K562 (cell line): ENCODE results near the gene FUT6. TPM values are rescaled to one million over a fixed set of nuclear protein-coding genes. Genes with fewer than 3 reads are reported as not detected.

Experiments
- ADNP ChIP-seq: fragments of 200-800 bp; sonication (Bioruptor generic); IDR thresholded peaks from 2 replicates; pipeline ENCODE4 v1.6.1; 2016; ENCODE audit warnings: missing genetic modification characterization, missing compliant biosample characterization
- BRD9 ChIP-seq: fragments of 450-650 bp; IDR thresholded peaks from 2 replicates; pipeline ENCODE4 v1.6.1; 2018; ENCODE audit warnings: low read depth; ENCODE audit not compliant: partially characterized antibody
- CAMTA2 ChIP-seq: fragments of 250-450 bp; sonication (Bioruptor Pico); conservative IDR thresholded peaks from 2 replicates; pipeline ENCODE4 v1.5.1; 2022
- CCNT2 ChIP-seq: IDR thresholded peaks from 2 replicates; pipeline ENCODE4 v1.6.1; 2011; ENCODE audit warnings: borderline replicate concordance, low read depth, mild to moderate bottlenecking, moderate library complexity, mixed read lengths, low read length; ENCODE audit not compliant: insufficient read length; ENCODE audit errors: extremely low read depth
- ESRRB ChIP-seq: fragments of 250-450 bp; sonication (Bioruptor Pico); IDR thresholded peaks from 2 replicates; pipeline ENCODE4 v1.5.0; 2020; ENCODE audit warnings: mild to moderate bottlenecking, moderate library complexity, borderline replicate concordance
- FOXJ2 ChIP-seq: fragments of 200-800 bp; sonication (Bioruptor generic); IDR thresholded peaks from 2 replicates; pipeline ENCODE4 v1.6.1; 2016; ENCODE audit warnings: missing genetic modification characterization, missing compliant biosample characterization
- MEF2D ChIP-seq: conservative IDR thresholded peaks from 2 replicates; pipeline ENCODE4 v1.6.1; 2016; ENCODE audit warnings: low read depth, missing genetic modification characterization, missing compliant biosample characterization
- MTA2 ChIP-seq: fragments of 450-650 bp; IDR thresholded peaks from 2 replicates; pipeline ENCODE4 v1.6.1; 2016; ENCODE audit warnings: low read depth
- MTF1 ChIP-seq: fragments of 250-450 bp; sonication (Bioruptor Pico); IDR thresholded peaks from 2 replicates; pipeline ENCODE4 v1.9.0; 2021; ENCODE audit warnings: moderate library complexity, mild to moderate bottlenecking, inconsistent platforms, borderline replicate concordance
- POLR2AphosphoS5 ChIP-seq: IDR thresholded peaks from 2 replicates; pipeline ENCODE4 v1.6.1; 2011; ENCODE audit warnings: mild to moderate bottlenecking, low read depth, low read length, moderate library complexity; ENCODE audit not compliant: control insufficient read depth, insufficient read depth
- SMARCC2 ChIP-seq: fragments of 450-650 bp; IDR thresholded peaks from 2 replicates; pipeline ENCODE4 v1.6.1; 2017; ENCODE audit warnings: antibody characterized with exemption, moderate library complexity, mild to moderate bottlenecking, low read depth
- ZBTB1 ChIP-seq: sonication (generic); formaldehyde crosslinking; IDR thresholded peaks from 2 replicates; pipeline ENCODE4 v1.8.1; 2023; ENCODE audit warnings: missing genetic modification reagents, low read depth, mild to moderate bottlenecking, borderline replicate concordance
- ZNF217 ChIP-seq: sonication (generic); formaldehyde crosslinking; IDR thresholded peaks from 2 replicates; pipeline ENCODE4 v1.8.0; 2022; ENCODE audit warnings: mild to moderate bottlenecking, missing genetic modification reagents
- ZNF24 ChIP-seq: fragments of 450-650 bp; IDR thresholded peaks from 2 replicates; pipeline ENCODE4 v1.6.1; 2016
- ZNF316 ChIP-seq: fragments of 450-650 bp; IDR thresholded peaks from 2 replicates; pipeline ENCODE4 v1.6.1; 2016
- ZNF347 ChIP-seq: fragments of 450-650 bp; formaldehyde crosslinking; IDR thresholded peaks from 2 replicates; pipeline ENCODE4 v1.4.0; 2020; ENCODE audit warnings: low read depth, mild to moderate bottlenecking, moderate library complexity
- ZNF444 ChIP-seq: fragments of 250-450 bp; sonication (Bioruptor Pico); IDR thresholded peaks from 2 replicates; pipeline ENCODE4 v1.4.0; 2020; ENCODE audit warnings: mild to moderate bottlenecking, moderate library complexity
- ZNF583 ChIP-seq: fragments of 250-450 bp; sonication (Bioruptor Pico); IDR thresholded peaks from 2 replicates; pipeline ENCODE4 v1.4.0; 2020
- ZNF766 ChIP-seq: fragments of 200-800 bp; sonication (Bioruptor generic); conservative IDR thresholded peaks from 2 replicates; pipeline ENCODE4 v1.6.1; 2016; ENCODE audit warnings: missing genetic modification characterization, missing compliant biosample characterization
- polyA plus RNA-seq, 8 experiments: library from polyadenylated mRNA; depleted of rRNA in 4 of 8; stranded (reverse) in 5 of 8; unstranded in 3 of 8; fragments of >200 nt; fragmentation: Nextera tagmentation in 2 of 8; fragmentation: Illumina TruSeq in 1 of 8; extraction: Ambion mirVana in 2 of 8; extraction: Trizol in 1 of 8; gene quantifications; 2 replicates each; pipeline versions ENCODE4 v1.2.1 to v1.2.3, GENCODE V29; 2011 to 2014; ENCODE audit warnings: inconsistent platforms in 1 of 8, missing spikeins in 1 of 8
- total RNA-seq, 7 experiments: library from RNA; depleted of rRNA in 6 of 7; stranded (reverse); fragments of >200 nt in 6 of 7; fragmentation: Illumina TruSeq in 2 of 7; extraction: Trizol in 2 of 7; gene quantifications; 2 replicates each; pipeline versions ENCODE4 v1.2.1 to v1.2.3, GENCODE V29; 2011 to 2021; ENCODE audit warnings: low replicate concordance in 1 of 7
- TF ChIP-seq, protein P1 (sequence below): fragments of 450-650 bp; conservative IDR thresholded peaks from 2 replicates; pipeline ENCODE4 v1.6.1; 2016; ENCODE audit warnings: missing genetic modification characterization, low read depth, mild to moderate bottlenecking, missing compliant biosample characterization, moderate library complexity
- TF ChIP-seq, protein P2 (sequence below): sonication (generic); formaldehyde crosslinking; IDR thresholded peaks from 2 replicates; pipeline ENCODE4 v1.8.0; 2022; ENCODE audit warnings: mild to moderate bottlenecking, missing genetic modification reagents
- TF ChIP-seq, protein P3 (sequence below): fragments of 250-450 bp; sonication (Bioruptor Pico); IDR thresholded peaks from 2 replicates; pipeline ENCODE4 v1.6.1; 2021; ENCODE audit warnings: mild to moderate bottlenecking
- TF ChIP-seq, protein P4 (sequence below): fragments of 250-450 bp; sonication (Bioruptor Pico); IDR thresholded peaks from 2 replicates; pipeline ENCODE4 v1.8.0; 2021; ENCODE audit warnings: borderline replicate concordance, mild to moderate bottlenecking, moderate library complexity; ENCODE audit not compliant: poor library complexity, severe bottlenecking
- TF ChIP-seq, protein P5 (sequence below): fragments of 450-650 bp; IDR thresholded peaks from 2 replicates; pipeline ENCODE4 v1.7.0; 2016; ENCODE audit warnings: borderline replicate concordance

FUT6 gene
- total and polyA plus RNA-seq, 9 of the 15 experiments (the other 6 are each of a cell fraction or from before 2014, with no cell fraction given) = 0.04 TPM; not detected in 8

DNA sequence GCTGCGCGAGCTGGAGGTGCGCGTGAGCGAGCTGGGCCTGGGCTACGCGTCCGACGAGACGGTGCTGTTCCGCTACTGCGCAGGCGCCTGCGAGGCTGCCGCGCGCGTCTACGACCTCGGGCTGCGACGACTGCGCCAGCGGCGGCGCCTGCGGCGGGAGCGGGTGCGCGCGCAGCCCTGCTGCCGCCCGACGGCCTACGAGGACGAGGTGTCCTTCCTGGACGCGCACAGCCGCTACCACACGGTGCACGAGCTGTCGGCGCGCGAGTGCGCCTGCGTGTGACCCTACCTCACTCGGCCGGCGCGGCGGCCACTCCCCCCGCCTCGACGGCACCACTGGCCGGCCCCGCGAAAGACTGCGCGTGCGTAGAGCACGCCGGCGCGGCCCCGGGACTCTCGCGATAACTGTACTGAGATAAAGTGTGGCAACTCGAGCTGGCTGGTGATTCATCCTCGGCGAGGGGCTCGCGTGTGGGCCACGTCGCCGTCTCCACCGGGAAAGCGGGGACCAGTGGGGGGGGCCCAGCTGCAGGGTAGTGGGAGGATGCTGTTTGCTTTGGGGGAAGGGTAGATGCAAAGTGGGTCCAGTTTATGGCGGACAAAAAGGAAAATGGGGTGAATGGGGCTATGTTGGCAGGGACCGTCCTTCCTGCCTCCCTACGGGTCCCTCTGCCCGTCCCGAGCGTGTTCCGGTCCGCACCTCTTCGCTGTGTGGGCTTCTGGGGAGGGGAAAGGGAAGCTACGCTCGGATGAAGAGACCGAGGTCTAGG, 11.4 kb downstream of the FUT6 start (continued):
- TF ChIP-seq MTA2 (no peak), ZNF217 (CRISPR knock-in tag) (no peak), BRD9 (peak; percentile 70), ZNF24 (peak; percentile 71; the same call in 1 of the 2 replicates), ZNF444 (no peak), SMARCC2 (0 out of 2 replicates have a peak, but pooled peaks have one; percentile 66), POLR2AphosphoS5 (peak; percentile 85), FOXJ2 (tag) (no peak), ADNP (tag) (no peak), CAMTA2 (no peak), ZNF347 (CRISPR knock-in tag) (no peak), MEF2D (tag) (0 out of 2 replicates have a peak, but pooled peaks have one; percentile 24), MTF1 (CRISPR knock-in tag) (no peak), ZBTB1 (CRISPR knock-in tag) (no peak; the same call in 1 of the 2 replicates), ZNF583 (CRISPR knock-in tag) (peak; percentile 74; the same call in 1 of the 2 replicates), ZNF316 (no peak), ESRRB (CRISPR knock-in tag) (no peak), CCNT2 (peak; percentile 56), ZNF766 (CRISPR knock-in tag) (peak; percentile 92)
- TF ChIP-seq, protein P1, sequence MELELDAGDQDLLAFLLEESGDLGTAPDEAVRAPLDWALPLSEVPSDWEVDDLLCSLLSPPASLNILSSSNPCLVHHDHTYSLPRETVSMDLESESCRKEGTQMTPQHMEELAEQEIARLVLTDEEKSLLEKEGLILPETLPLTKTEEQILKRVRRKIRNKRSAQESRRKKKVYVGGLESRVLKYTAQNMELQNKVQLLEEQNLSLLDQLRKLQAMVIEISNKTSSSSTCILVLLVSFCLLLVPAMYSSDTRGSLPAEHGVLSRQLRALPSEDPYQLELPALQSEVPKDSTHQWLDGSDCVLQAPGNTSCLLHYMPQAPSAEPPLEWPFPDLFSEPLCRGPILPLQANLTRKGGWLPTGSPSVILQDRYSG (tag) = 0 out of 2 replicates have a peak, but pooled peaks have one; percentile 19
- TF ChIP-seq, protein P2, sequence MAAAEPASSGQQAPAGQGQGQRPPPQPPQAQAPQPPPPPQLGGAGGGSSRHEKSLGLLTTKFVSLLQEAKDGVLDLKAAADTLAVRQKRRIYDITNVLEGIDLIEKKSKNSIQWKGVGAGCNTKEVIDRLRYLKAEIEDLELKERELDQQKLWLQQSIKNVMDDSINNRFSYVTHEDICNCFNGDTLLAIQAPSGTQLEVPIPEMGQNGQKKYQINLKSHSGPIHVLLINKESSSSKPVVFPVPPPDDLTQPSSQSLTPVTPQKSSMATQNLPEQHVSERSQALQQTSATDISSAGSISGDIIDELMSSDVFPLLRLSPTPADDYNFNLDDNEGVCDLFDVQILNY = no peak; the same call in 1 of the 2 replicates
- TF ChIP-seq, protein P3, sequence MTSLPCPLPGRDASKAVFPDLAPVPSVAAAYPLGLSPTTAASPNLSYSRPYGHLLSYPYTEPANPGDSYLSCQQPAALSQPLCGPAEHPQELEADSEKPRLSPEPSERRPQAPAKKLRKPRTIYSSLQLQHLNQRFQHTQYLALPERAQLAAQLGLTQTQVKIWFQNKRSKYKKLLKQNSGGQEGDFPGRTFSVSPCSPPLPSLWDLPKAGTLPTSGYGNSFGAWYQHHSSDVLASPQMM (CRISPR knock-in tag) = no peak
- TF ChIP-seq, protein P4, sequence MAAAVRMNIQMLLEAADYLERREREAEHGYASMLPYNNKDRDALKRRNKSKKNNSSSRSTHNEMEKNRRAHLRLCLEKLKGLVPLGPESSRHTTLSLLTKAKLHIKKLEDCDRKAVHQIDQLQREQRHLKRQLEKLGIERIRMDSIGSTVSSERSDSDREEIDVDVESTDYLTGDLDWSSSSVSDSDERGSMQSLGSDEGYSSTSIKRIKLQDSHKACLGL = no peak
- TF ChIP-seq, protein P5, sequence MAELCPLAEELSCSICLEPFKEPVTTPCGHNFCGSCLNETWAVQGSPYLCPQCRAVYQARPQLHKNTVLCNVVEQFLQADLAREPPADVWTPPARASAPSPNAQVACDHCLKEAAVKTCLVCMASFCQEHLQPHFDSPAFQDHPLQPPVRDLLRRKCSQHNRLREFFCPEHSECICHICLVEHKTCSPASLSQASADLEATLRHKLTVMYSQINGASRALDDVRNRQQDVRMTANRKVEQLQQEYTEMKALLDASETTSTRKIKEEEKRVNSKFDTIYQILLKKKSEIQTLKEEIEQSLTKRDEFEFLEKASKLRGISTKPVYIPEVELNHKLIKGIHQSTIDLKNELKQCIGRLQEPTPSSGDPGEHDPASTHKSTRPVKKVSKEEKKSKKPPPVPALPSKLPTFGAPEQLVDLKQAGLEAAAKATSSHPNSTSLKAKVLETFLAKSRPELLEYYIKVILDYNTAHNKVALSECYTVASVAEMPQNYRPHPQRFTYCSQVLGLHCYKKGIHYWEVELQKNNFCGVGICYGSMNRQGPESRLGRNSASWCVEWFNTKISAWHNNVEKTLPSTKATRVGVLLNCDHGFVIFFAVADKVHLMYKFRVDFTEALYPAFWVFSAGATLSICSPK = no peak
